Renal cortex interstitium (tissue), 11 donors: Measurements from ENCODE around the gene RAET1E. TPM values are rescaled to one million over a fixed set of nuclear protein-coding genes. Genes with fewer than 3 reads are reported as not detected.
"Not testable (repeated sequence)": the region's sequence is repeated elsewhere in the genome, so short reads cannot be mapped to it uniquely, and the experiment has no call there.

Source experiments
- DNase-seq, 11 donors: peaks; one replicate each; pipeline ENCODE4 v3.0.0-alpha.2; 2013; ENCODE audit warnings: low read depth in 9 of 11, low spot score in 4 of 11; ENCODE audit errors: extremely low read depth in 1 of 11
- polyA plus RNA-seq, 3 donors: library from polyadenylated mRNA; unstranded; fragments of 120-200 nt; gene quantifications; one replicate each; pipeline ENCODE4 v1.2.1, GENCODE V29; 2013; ENCODE audit not compliant: insufficient read length in 3 of 3

Gene RAET1E
- polyA plus RNA-seq, 3 donors = 0.20 to 0.50 (median 0.30) TPM

- DNase-seq = no peak
Observed at GRCh38 chr6:149933461-149933860, 35.5 kb upstream of the RAET1E start.

GRCh38 chr6:149933036-149933435, 35.1 kb upstream of the RAET1E start:
- DNase-seq = no peak

- DNase-seq = no peak
Observed at GRCh38 chr6:149931501-149931900, 33.6 kb upstream of the RAET1E start.

GRCh38 chr6:149929422-149929821, 31.5 kb upstream of the RAET1E start:
- DNase-seq = no peak

- not testable (repeated sequence) for DNase-seq
Observed at GRCh38 chr6:149927025-149927424, 29.1 kb upstream of the RAET1E start.

- DNase-seq = peak in 9 of 11 donors; percentile 52 to 77 (median 72)
Observed at GRCh38 chr6:149925974-149926777, 28.3 kb upstream of the RAET1E start.

GRCh38 chr6:149925253-149925973, 27.5 kb upstream of the RAET1E start:
- peak in 1 of 11 donors; percentile 18 for DNase-seq

- no peak for DNase-seq
Observed at GRCh38 chr6:149924933-149925252, 27.0 kb upstream of the RAET1E start.

- DNase-seq = no peak
Observed at GRCh38 chr6:149924206-149924932, 26.5 kb upstream of the RAET1E start.

- DNase-seq = no peak
Observed at GRCh38 chr6:149923327-149923986, 25.5 kb upstream of the RAET1E start.

- DNase-seq = peak; percentile 65 to 91 (median 80)
Observed at GRCh38 chr6:149922642-149923326, 24.9 kb upstream of the RAET1E start, which contains the start of gene RAET1G. TSS of gene RAET1G (minus strand) at chr6:149923121. CDS start at chr6:149923010, 111 bp downstream.

- DNase-seq = not testable (repeated sequence)
Observed at GRCh38 chr6:149922091-149922490, 24.2 kb upstream of the RAET1E start.

GRCh38 chr6:149921361-149921760, 23.4 kb upstream of the RAET1E start:
- DNase-seq = no peak

GRCh38 chr6:149919834-149920225, 21.9 kb upstream of the RAET1E start:
- no peak for DNase-seq

- DNase-seq = not testable (repeated sequence)
Observed at GRCh38 chr6:149919126-149919833, 21.4 kb upstream of the RAET1E start.

- DNase-seq = no peak
Observed at GRCh38 chr6:149918151-149918905, 20.4 kb upstream of the RAET1E start.

GRCh38 chr6:149917679-149918078, 19.8 kb upstream of the RAET1E start:
- no peak for DNase-seq
